Fibroblast of mammary gland (primary cell): ENCODE data around the gene TCF25.

ENCODE experiments used
- DNase-seq: peaks from one replicate; pipeline ENCODE4 v3.0.0-alpha.2; 2010; ENCODE audit warnings: low read depth
- H3K4me3 ChIP-seq: 2 replicates; pipeline ENCODE4 v1.5.1; 2011; ENCODE audit warnings: low read depth, mild to moderate bottlenecking, low read length, moderate library complexity; ENCODE audit not compliant: control insufficient read depth
- TF ChIP-seq, protein P1 (sequence below): conservative IDR thresholded peaks from 2 replicates; pipeline ENCODE4 v1.5.1; 2011; ENCODE audit warnings: low read depth, low read length, inconsistent platforms; ENCODE audit not compliant: control insufficient read depth, insufficient read depth

The TCF25 gene

DNA sequence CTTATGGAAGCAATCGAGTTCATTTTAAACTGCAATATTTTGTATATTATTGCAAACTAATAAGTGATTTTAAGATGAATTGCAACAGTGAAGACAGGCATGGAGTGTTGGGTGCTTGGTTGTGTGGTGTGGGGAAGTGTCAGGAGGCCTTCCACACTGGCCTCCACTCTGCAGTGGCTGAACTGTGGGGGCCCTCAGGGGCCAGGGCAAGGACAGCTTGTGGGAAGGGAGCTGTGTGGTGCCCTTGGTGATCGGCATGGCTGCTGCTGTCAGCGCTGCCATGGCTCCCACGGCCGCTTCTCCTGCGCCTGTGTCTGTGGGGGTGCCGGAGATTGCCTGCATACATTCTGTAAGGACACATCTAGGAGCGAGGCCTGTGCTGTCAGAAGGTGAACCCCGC is 19.2 kb downstream of the TCF25 start:
- DNase-seq: no peak
- no peak overlapping the region for H3K4me3 ChIP-seq
- TF ChIP-seq, protein P1, sequence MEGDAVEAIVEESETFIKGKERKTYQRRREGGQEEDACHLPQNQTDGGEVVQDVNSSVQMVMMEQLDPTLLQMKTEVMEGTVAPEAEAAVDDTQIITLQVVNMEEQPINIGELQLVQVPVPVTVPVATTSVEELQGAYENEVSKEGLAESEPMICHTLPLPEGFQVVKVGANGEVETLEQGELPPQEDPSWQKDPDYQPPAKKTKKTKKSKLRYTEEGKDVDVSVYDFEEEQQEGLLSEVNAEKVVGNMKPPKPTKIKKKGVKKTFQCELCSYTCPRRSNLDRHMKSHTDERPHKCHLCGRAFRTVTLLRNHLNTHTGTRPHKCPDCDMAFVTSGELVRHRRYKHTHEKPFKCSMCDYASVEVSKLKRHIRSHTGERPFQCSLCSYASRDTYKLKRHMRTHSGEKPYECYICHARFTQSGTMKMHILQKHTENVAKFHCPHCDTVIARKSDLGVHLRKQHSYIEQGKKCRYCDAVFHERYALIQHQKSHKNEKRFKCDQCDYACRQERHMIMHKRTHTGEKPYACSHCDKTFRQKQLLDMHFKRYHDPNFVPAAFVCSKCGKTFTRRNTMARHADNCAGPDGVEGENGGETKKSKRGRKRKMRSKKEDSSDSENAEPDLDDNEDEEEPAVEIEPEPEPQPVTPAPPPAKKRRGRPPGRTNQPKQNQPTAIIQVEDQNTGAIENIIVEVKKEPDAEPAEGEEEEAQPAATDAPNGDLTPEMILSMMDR: no peak

- DNase-seq: no peak
- H3K4me3 ChIP-seq: no peak overlapping the region
- TF ChIP-seq, protein P1: no peak
Observed at GRCh38 chr16:89893642-89894548, 20.5 kb downstream of the TCF25 start.

DNA sequence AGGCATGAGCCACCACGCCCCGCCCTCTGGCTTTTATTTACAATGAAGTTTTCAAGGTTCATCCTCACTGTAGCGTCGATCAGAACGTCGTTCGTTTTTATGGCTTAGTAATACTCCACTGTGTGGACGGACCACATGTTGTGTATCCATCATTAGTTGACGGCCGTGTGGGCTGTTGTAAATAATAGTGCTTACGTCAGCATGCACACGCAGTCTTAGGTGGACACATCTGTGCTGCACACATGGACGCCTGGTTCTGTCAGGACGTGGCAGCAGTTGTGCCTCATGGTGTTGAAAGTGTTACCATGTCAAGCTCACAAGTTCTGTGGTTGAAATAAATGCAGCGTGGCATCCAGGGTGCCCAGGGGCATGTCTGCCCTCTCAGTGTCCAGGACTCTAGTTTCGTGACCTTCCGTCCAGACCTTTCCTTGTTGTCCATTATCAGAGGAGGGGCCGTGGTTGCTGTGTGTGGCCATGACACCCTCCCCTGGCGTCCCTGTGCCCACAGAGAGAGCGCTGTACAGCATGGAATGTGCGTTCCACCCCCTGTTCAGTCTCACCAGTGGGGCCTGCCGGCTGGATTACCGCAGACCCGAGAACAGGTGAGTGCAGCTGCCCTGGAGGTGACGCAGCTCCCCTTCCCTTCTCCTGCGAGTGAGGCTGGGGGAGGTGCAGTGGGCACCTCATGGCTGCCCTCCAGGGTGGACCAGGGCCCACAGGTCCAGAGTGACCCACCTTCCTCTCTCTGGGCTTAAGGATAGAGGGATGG is 22.3 kb downstream of the TCF25 start:
- H3K4me3 ChIP-seq: no peak overlapping the region
- DNase-seq: no peak
- TF ChIP-seq, protein P1: no peak

DNA sequence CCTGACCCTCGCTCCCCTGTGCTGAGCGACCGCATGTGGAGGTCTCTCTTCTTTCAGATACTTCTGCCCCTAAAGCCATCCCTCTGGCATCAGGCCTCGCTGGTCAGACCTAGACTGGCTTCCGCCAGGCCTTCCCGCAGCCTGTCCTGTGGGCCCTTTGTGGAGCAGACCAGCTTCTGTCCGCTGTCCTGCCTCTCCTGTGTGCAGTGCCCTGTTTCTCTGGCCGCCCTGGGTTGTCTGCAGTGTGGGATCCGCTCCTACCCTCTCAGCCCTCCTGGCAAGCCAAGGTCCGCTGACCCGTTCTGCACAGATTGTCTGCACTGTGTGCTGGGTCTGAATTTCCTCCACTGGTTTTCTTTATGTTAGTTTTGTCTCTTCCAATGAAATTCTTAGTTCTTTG is 23.8 kb downstream of the TCF25 start:
- DNase-seq: no peak
- no peak overlapping the region for H3K4me3 ChIP-seq
- TF ChIP-seq, protein P1: no peak

DNA sequence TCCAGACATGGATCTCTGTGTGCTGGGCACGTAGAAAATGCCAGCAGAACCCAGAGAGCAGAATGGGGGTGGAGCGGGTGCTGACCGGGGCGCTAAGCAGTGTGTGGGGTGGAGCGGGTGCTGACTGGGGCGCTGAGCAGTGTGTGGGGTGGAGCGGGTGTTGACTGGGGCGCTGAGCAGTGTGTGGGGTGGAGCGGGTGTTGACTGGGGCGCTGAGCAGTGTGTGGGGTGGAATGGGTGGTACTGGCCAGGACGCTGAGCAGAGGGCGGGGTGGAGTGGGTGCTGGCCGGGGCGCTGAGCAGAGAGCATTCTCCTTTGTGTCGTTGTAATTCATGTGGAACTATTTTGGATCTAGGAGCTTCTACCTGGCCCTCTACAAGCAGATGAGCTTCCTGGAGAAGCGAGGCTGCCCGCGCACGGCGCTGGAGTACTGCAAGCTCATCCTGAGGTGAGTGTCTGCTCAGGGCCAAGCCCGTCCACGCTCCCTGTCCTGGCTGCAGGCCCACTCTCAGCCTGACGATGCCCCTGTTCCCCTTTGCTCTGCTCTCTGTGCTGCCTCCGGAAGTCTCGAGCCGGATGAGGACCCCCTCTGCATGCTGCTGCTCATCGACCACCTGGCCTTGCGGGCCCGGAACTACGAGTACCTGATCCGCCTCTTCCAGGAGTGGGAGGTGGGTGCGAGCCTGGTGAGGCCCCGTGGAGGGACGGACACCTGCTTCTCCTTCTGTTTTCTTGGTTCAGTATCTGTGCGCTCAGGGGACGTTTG is 25.0 kb downstream of the TCF25 start:
- TF ChIP-seq, protein P1: no peak
- no peak for DNase-seq
- no peak overlapping the region for H3K4me3 ChIP-seq

GRCh38 chr16:89899879-89900481 is 26.6 kb downstream of the TCF25 start:
- no peak overlapping the region for H3K4me3 ChIP-seq
- DNase-seq: no peak
- TF ChIP-seq, protein P1: no peak
